Activated CD4-positive, alpha-beta T cell treated with anti-CD3 and anti-CD28 coated beads, Interleukin-2, amount 50 U/mL, for 16 hours (primary cell): ENCODE data around the gene RFPL4A.

ENCODE experiments used
- DNase-seq: peaks from one replicate; pipeline ENCODE4 v3.0.0-alpha.2; 2020

Gene RFPL4A

GRCh38 chr19:55809381-55810058 is 50.6 kb downstream of the RFPL4A start:
- peak; percentile 47 for DNase-seq

GRCh38 chr19:55811340-55811739 is 52.4 kb downstream of the RFPL4A start:
- DNase-seq = no peak

- DNase-seq = no peak
These were observed 53.6 kb downstream of the RFPL4A start for GRCh38 chr19:55812449-55812848.
